Measurements from ENCODE around the gene MCOLN1.

Gene MCOLN1

GRCh38 chr19:7542556-7543348 is 20.3 kb downstream of the MCOLN1 start:
- no peak for DNase-seq (ENCODE audit: low read depth)
- H3K4me3 ChIP-seq (ENCODE audit: low read depth, low read length) = no peak overlapping the region
- TF ChIP-seq, protein P1, sequence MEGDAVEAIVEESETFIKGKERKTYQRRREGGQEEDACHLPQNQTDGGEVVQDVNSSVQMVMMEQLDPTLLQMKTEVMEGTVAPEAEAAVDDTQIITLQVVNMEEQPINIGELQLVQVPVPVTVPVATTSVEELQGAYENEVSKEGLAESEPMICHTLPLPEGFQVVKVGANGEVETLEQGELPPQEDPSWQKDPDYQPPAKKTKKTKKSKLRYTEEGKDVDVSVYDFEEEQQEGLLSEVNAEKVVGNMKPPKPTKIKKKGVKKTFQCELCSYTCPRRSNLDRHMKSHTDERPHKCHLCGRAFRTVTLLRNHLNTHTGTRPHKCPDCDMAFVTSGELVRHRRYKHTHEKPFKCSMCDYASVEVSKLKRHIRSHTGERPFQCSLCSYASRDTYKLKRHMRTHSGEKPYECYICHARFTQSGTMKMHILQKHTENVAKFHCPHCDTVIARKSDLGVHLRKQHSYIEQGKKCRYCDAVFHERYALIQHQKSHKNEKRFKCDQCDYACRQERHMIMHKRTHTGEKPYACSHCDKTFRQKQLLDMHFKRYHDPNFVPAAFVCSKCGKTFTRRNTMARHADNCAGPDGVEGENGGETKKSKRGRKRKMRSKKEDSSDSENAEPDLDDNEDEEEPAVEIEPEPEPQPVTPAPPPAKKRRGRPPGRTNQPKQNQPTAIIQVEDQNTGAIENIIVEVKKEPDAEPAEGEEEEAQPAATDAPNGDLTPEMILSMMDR (IDR thresholded peaks at IDR 0.05; ENCODE audit: low read depth, low read length, missing control alignments) = no peak

- TF ChIP-seq, protein P1 (IDR thresholded peaks at IDR 0.05; ENCODE audit: low read depth, low read length, missing control alignments) = no peak
- H3K4me3 ChIP-seq (ENCODE audit: low read depth, low read length) = no peak overlapping the region
- no peak for DNase-seq (ENCODE audit: low read depth)
Observed at GRCh38 chr19:7544626-7545025, 22.2 kb downstream of the MCOLN1 start.

DNA sequence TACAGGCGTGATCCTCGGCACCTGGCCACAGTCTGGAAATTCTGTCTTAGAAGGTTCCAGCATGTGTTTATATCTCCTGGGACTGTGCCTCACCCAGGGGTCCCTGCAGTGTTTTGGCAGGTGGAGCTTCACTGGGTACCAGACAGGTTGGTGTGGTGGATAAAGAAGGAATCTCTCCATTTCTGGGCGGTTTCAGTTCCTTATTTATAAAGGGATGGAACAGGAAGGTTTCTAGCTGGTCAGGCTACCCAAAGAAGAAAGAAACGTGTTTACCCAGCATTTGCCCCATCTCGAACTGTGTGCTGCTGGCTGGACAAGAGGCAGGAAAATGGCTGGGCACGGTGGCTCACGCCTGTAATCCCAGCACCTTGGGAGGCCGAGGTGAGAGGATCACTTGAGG is 22.9 kb downstream of the MCOLN1 start:
- no peak for DNase-seq (ENCODE audit: low read depth)
- TF ChIP-seq, protein P1 (IDR thresholded peaks at IDR 0.05; ENCODE audit: low read depth, low read length, missing control alignments) = no peak
- no peak overlapping the region for H3K4me3 ChIP-seq (ENCODE audit: low read depth, low read length)

- TF ChIP-seq, protein P1 (IDR thresholded peaks at IDR 0.05; ENCODE audit: low read depth, low read length, missing control alignments) = no peak
- no peak for DNase-seq (ENCODE audit: low read depth)
- no peak overlapping the region for H3K4me3 ChIP-seq (ENCODE audit: low read depth, low read length)
Observed at GRCh38 chr19:7545904-7546303, 23.5 kb downstream of the MCOLN1 start.

DNA sequence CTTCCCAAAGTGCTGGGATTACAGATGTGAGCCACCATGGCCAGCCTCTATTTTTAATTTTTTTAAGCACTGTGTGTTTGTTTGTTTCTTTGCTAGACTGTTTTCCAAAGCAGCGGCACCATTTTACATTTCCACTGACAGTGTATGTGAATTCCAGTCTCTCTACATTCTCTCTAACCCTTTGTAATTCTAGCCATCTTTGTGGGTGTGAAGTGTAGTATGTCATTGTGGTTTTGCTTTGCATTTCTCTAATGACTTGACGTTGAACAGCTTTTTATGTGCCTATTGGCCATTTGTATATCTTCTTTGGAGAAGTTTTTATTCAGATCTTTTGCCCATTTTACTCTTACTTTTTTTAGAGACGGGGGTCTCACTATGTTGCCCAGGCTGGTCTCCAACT is 24.7 kb downstream of the MCOLN1 start:
- no peak for DNase-seq (ENCODE audit: low read depth)
- TF ChIP-seq, protein P1 (IDR thresholded peaks at IDR 0.05; ENCODE audit: low read depth, low read length, missing control alignments) = no peak
- H3K4me3 ChIP-seq (ENCODE audit: low read depth, low read length) = no peak overlapping the region

DNA sequence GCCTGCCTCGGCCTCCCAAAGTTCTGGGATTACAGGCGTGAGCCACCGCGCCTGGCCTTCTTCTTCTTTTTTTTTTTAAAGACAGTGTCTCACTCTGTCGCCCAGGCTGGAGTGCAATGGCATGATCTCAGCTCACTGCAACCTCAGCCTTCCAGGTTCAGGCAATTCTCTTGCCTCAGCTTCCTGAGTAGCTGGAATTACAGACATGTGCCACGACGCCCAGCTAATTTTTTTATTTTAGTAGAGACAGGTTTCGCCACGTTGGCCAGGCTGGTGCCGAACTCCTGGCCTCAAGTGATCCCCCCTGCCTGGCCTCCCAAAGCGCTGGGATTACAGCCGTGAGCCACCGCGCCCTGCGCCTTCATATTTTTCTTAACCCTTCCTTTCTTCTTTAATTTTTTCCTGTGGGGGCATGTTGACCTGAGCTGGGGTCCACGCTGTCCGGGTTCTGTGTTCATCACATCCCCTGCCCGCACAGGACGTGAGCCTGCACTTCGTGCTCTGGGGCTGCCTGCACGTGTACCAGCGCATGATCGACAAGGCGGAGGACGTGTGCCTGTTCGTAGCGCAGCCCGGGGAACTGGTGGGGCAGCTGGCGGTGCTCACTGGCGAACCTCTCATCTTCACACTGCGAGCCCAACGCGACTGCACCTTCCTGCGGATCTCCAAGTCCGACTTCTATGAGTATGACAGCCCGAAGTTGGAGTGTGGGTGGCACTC is 27.2 kb downstream of the MCOLN1 start:
- H3K4me3 ChIP-seq (ENCODE audit: low read depth, low read length) = no peak overlapping the region
- no peak for DNase-seq (ENCODE audit: low read depth)
- TF ChIP-seq, protein P1 (IDR thresholded peaks at IDR 0.05; ENCODE audit: low read depth, low read length, missing control alignments) = no peak
